K562 (cell line): Measurements from ENCODE around the gene LY6G6C. TPM values are rescaled to one million over a fixed set of nuclear protein-coding genes. Genes with fewer than 3 reads are reported as not detected.

Source experiments
- ASH1L ChIP-seq: fragments of 450-650 bp; IDR thresholded peaks from 2 replicates; pipeline ENCODE4 v1.6.1; 2018; ENCODE audit warnings: borderline replicate concordance, mild to moderate bottlenecking, low read depth; ENCODE audit not compliant: partially characterized antibody
- BRD9 ChIP-seq: fragments of 450-650 bp; IDR thresholded peaks from 2 replicates; pipeline ENCODE4 v1.6.1; 2018; ENCODE audit warnings: low read depth; ENCODE audit not compliant: partially characterized antibody
- CCAR2 ChIP-seq: fragments of 200-400 bp; formaldehyde crosslinking; IDR thresholded peaks from 2 replicates; pipeline ENCODE4 v1.6.1; 2017; ENCODE audit warnings: mild to moderate bottlenecking, low read depth, low read length
- COPS2 ChIP-seq: fragments of 450-650 bp; conservative IDR thresholded peaks from 2 replicates; pipeline ENCODE4 v1.6.1; 2016; ENCODE audit warnings: mild to moderate bottlenecking, moderate library complexity
- CREBBP ChIP-seq: IDR thresholded peaks from one replicate; pipeline ENCODE4 v1.6.1; 2012; ENCODE audit warnings: low read depth, mild to moderate bottlenecking, control low read depth, inconsistent platforms, low read length
- CSDE1 ChIP-seq, 2 experiments: fragments of 450-650 bp; IDR thresholded peaks; 2 replicates each; pipeline ENCODE4 v1.6.1; 2016; ENCODE audit warnings: mild to moderate bottlenecking in 1 of 2
- ELK1 ChIP-seq: sonication (generic); formaldehyde crosslinking; IDR thresholded peaks from 2 replicates; pipeline ENCODE4 v1.8.1; 2022; ENCODE audit warnings: missing genetic modification reagents
- FOXJ3 ChIP-seq: sonication (generic); formaldehyde crosslinking; IDR thresholded peaks from 2 replicates; pipeline ENCODE4 v1.4.0; 2020; ENCODE audit warnings: mild to moderate bottlenecking, missing genetic modification reagents
- GATA2 ChIP-seq: sonication (generic); formaldehyde crosslinking; IDR thresholded peaks from 2 replicates; pipeline ENCODE4 v1.4.0; 2020; ENCODE audit warnings: mild to moderate bottlenecking, missing genetic modification reagents
- HNRNPLL ChIP-seq: fragments of 200-400 bp; formaldehyde crosslinking; IDR thresholded peaks from 2 replicates; pipeline ENCODE4 v1.6.1; 2017; ENCODE audit warnings: low read length, low read depth, mild to moderate bottlenecking; ENCODE audit not compliant: poor library complexity, severe bottlenecking
- JUNB ChIP-seq: fragments of 450-650 bp; formaldehyde crosslinking; conservative IDR thresholded peaks from 2 replicates; pipeline ENCODE4 v1.4.0; 2020; ENCODE audit warnings: mild to moderate bottlenecking
- LARP7 ChIP-seq: fragments of 450-650 bp; IDR thresholded peaks from 2 replicates; pipeline ENCODE4 v1.6.1; 2016
- LCOR ChIP-seq: sonication (generic); formaldehyde crosslinking; IDR thresholded peaks from 2 replicates; pipeline ENCODE4 v1.8.0; 2022; ENCODE audit warnings: mild to moderate bottlenecking, missing genetic modification reagents
- MAFG ChIP-seq: fragments of 450-650 bp; conservative IDR thresholded peaks from 2 replicates; pipeline ENCODE4 v1.6.1; 2016; ENCODE audit warnings: missing genetic modification characterization, missing compliant biosample characterization
- MCM3 ChIP-seq: fragments of 450-650 bp; IDR thresholded peaks from 2 replicates; pipeline ENCODE4 v1.6.1; 2016
- NELFE ChIP-seq: IDR thresholded peaks from 2 replicates; pipeline ENCODE4 v1.6.1; 2011; ENCODE audit warnings: mild to moderate bottlenecking; ENCODE audit not compliant: insufficient read depth, insufficient read length
- PTTG1 ChIP-seq: fragments of 450-650 bp; IDR thresholded peaks from 2 replicates; pipeline ENCODE4 v1.6.1; 2016; ENCODE audit warnings: low read depth, mild to moderate bottlenecking, missing genetic modification characterization, missing compliant biosample characterization
- RBM22 ChIP-seq: fragments of 200-400 bp; formaldehyde crosslinking; IDR thresholded peaks from 2 replicates; pipeline ENCODE4 v1.6.1; 2018; ENCODE audit warnings: low read length, low read depth; ENCODE audit not compliant: poor library complexity, severe bottlenecking
- RUNX1 ChIP-seq: sonication (generic); IDR thresholded peaks from 2 replicates; pipeline ENCODE4 v1.6.1; 2016; ENCODE audit warnings: antibody characterized with exemption, low read depth
- SMARCE1 ChIP-seq: fragments of 450-650 bp; IDR thresholded peaks from 2 replicates; pipeline ENCODE4 v1.7.1; 2016; ENCODE audit warnings: mild to moderate bottlenecking
- SPI1 ChIP-seq: IDR thresholded peaks from 2 replicates; pipeline ENCODE4 v1.6.1; 2011; ENCODE audit warnings: low read depth, low read length, control low read depth, borderline replicate concordance
- TAF1 ChIP-seq: IDR thresholded peaks from 2 replicates; pipeline ENCODE4 v1.6.1; 2011; ENCODE audit warnings: mild to moderate bottlenecking, low read length, moderate library complexity; ENCODE audit not compliant: insufficient read depth, control insufficient read depth, severe bottlenecking; ENCODE audit errors: extremely low read depth
- TRIM28 ChIP-seq: fragments of 450-650 bp; IDR thresholded peaks from 2 replicates; pipeline ENCODE4 v1.6.1; 2017
- TSC22D4 ChIP-seq: fragments of 450-650 bp; IDR thresholded peaks from 2 replicates; pipeline ENCODE4 v1.6.1; 2016; ENCODE audit warnings: missing genetic modification characterization, missing biosample characterization, control low read depth
- ZNF12 ChIP-seq: sonication (generic); formaldehyde crosslinking; IDR thresholded peaks from 2 replicates; pipeline ENCODE4 v1.4.0; 2020; ENCODE audit warnings: mild to moderate bottlenecking, missing genetic modification reagents
- ZNF3 ChIP-seq: fragments of 250-450 bp; sonication (Bioruptor Pico); IDR thresholded peaks from 2 replicates; pipeline ENCODE4 v1.5.0; 2021; ENCODE audit warnings: mild to moderate bottlenecking, moderate library complexity
- ZNF41 ChIP-seq: fragments of 250-450 bp; sonication (Bioruptor Pico); conservative IDR thresholded peaks from 2 replicates; pipeline ENCODE4 v1.4.0; 2020; ENCODE audit warnings: mild to moderate bottlenecking
- ZNF507 ChIP-seq: conservative IDR thresholded peaks from 2 replicates; pipeline ENCODE4 v1.6.1; 2017; ENCODE audit warnings: missing genetic modification characterization, missing compliant biosample characterization
- ZNF696 ChIP-seq: fragments of 250-450 bp; sonication (Bioruptor Pico); conservative IDR thresholded peaks from 2 replicates; pipeline ENCODE4 v1.4.0; 2020; ENCODE audit warnings: mild to moderate bottlenecking, moderate library complexity
- ZNF740 ChIP-seq, 3 experiments: fragments of 200-800 bp in 1 of 3; sonication (Bioruptor generic) in 1 of 3; sonication (generic) in 1 of 3; formaldehyde crosslinking in 1 of 3; IDR thresholded peaks; 2 replicates each; pipeline versions ENCODE4 v1.6.1 to v1.8.0; 2016 to 2022; ENCODE audit warnings: mild to moderate bottlenecking in 2 of 3, missing compliant biosample characterization in 2 of 3, missing genetic modification characterization in 2 of 3, missing genetic modification reagents in 1 of 3
- ZNF830 ChIP-seq: fragments of 250-450 bp; sonication (Bioruptor Pico); IDR thresholded peaks from 2 replicates; pipeline ENCODE4 v1.5.0; 2021; ENCODE audit warnings: mild to moderate bottlenecking
- polyA plus RNA-seq, 8 experiments: library from polyadenylated mRNA; depleted of rRNA in 4 of 8; stranded (reverse) in 5 of 8; unstranded in 3 of 8; fragments of >200 nt; fragmentation: Nextera tagmentation in 2 of 8; fragmentation: Illumina TruSeq in 1 of 8; extraction: Ambion mirVana in 2 of 8; extraction: Trizol in 1 of 8; gene quantifications; 2 replicates each; pipeline versions ENCODE4 v1.2.1 to v1.2.3, GENCODE V29; 2011 to 2014; ENCODE audit warnings: inconsistent platforms in 1 of 8, missing spikeins in 1 of 8
- total RNA-seq, 7 experiments: library from RNA; depleted of rRNA in 6 of 7; stranded (reverse); fragments of >200 nt in 6 of 7; fragmentation: Illumina TruSeq in 2 of 7; extraction: Trizol in 2 of 7; gene quantifications; 2 replicates each; pipeline versions ENCODE4 v1.2.1 to v1.2.3, GENCODE V29; 2011 to 2021; ENCODE audit warnings: low replicate concordance in 1 of 7

Gene LY6G6C
- total and polyA plus RNA-seq, 9 of the 15 experiments (the other 6 are each of a cell fraction or from before 2014, with no cell fraction given): 0.06 to 0.20 TPM; not detected in 7

- TF ChIP-seq CCAR2: no peak
- 0 out of 2 replicates have a peak, but pooled peaks have one; percentile 17 for TF ChIP-seq GATA2
- no peak; the same call in 1 of the 2 replicates for TF ChIP-seq ZNF12 (CRISPR knock-in tag)
- TF ChIP-seq LARP7: no peak
- TF ChIP-seq TSC22D4: no peak
- TF ChIP-seq TRIM28: no peak
- no peak for TF ChIP-seq HNRNPLL
- no peak for TF ChIP-seq ZNF507
- no peak for TF ChIP-seq CREBBP
- no peak for TF ChIP-seq ZNF830 (CRISPR knock-in tag)
- no peak for TF ChIP-seq BRD9
- TF ChIP-seq ASH1L: no peak
- TF ChIP-seq RBM22: peak; percentile 98
- no peak for TF ChIP-seq LCOR (CRISPR knock-in tag)
- TF ChIP-seq ZNF3 (CRISPR knock-in tag): no peak
- TF ChIP-seq RUNX1: no peak
- no peak for TF ChIP-seq NELFE
- TF ChIP-seq SPI1: no peak
- TF ChIP-seq ELK1: no peak
- TF ChIP-seq PTTG1 (tag): no peak
- no peak for TF ChIP-seq ZNF41 (CRISPR knock-in tag)
- no peak for TF ChIP-seq JUNB (CRISPR knock-in tag)
- TF ChIP-seq COPS2: no peak
- no peak for TF ChIP-seq CSDE1 (IDR thresholded peaks at IDR 0.05)
- no peak for TF ChIP-seq MAFG (tag)
- TF ChIP-seq ZNF740 (CRISPR knock-in tag; IDR thresholded peaks at IDR 0.05): 0 out of 2 replicates have a peak, but pooled peaks have one; percentile 40
- no peak for TF ChIP-seq ZNF740 (tag; IDR thresholded peaks at IDR 0.05)
- no peak for TF ChIP-seq ZNF696 (CRISPR knock-in tag)
- no peak for TF ChIP-seq MCM3
- TF ChIP-seq TAF1: peak; percentile 39
- no peak for TF ChIP-seq FOXJ3
- TF ChIP-seq SMARCE1: no peak
Measured at GRCh38 chr6:31728767-31729514, 7.4 kb upstream of the LY6G6C start, which contains the start of gene DDAH2 (continued).
